Bronchial epithelial cell (primary cell): ENCODE measurements around the gene MC2R. TPM values are rescaled to one million over a fixed set of nuclear protein-coding genes. Genes with fewer than 3 reads are reported as not detected.
"Not testable (repeated sequence)": the region's sequence is repeated elsewhere in the genome, so short reads cannot be mapped to it uniquely, and the experiment has no call there.

Experiments used
- DNase-seq: peaks from one replicate; pipeline ENCODE4 v3.0.0-alpha.2; 2010; ENCODE audit warnings: low read depth
- FAIRE-seq: peaks from 2 replicates; lab custom pipeline; 2011; peaks lifted over from hg19 to GRCh38; lab: Jason Lieb, UNC
- H3K27me3 ChIP-seq: 2 replicates; pipeline ENCODE4 v1.5.1; 2011; ENCODE audit warnings: low read length; ENCODE audit not compliant: control insufficient read depth, insufficient read depth
- H3K36me3 ChIP-seq: 2 replicates; pipeline ENCODE4 v1.5.1; 2011; ENCODE audit warnings: low read length; ENCODE audit not compliant: control insufficient read depth, insufficient read depth
- H3K4me3 ChIP-seq: 2 replicates; pipeline ENCODE4 v1.5.1; 2011; ENCODE audit warnings: mild to moderate bottlenecking, low read depth, low read length, control low read depth
- CTCF ChIP-seq: IDR thresholded peaks from 2 replicates; pipeline ENCODE4 v1.5.1; 2011; ENCODE audit warnings: mild to moderate bottlenecking, moderate library complexity, low read length, control low read depth, inconsistent platforms; ENCODE audit not compliant: insufficient read depth, severe bottlenecking
- total RNA-seq: library from RNA; depleted of rRNA; stranded (reverse); fragments of >200 nt; gene quantifications from 2 replicates; pipeline ENCODE4 v1.2.1, GENCODE V29; 2014

Gene MC2R
- total RNA-seq, 1 donor from 2014 or later, result not detected

GRCh38 chr18:13871701-13872100, 43.6 kb downstream of the MC2R start:
- no peak for DNase-seq
- Histone ChIP-seq H3K36me3 (no peaks in the 10 kb centered on the region), H3K4me3 (no peak overlapping the region), H3K27me3 (no peaks in the 10 kb centered on the region)
- FAIRE-seq, result no peak
- no peak for TF ChIP-seq CTCF

DNA sequence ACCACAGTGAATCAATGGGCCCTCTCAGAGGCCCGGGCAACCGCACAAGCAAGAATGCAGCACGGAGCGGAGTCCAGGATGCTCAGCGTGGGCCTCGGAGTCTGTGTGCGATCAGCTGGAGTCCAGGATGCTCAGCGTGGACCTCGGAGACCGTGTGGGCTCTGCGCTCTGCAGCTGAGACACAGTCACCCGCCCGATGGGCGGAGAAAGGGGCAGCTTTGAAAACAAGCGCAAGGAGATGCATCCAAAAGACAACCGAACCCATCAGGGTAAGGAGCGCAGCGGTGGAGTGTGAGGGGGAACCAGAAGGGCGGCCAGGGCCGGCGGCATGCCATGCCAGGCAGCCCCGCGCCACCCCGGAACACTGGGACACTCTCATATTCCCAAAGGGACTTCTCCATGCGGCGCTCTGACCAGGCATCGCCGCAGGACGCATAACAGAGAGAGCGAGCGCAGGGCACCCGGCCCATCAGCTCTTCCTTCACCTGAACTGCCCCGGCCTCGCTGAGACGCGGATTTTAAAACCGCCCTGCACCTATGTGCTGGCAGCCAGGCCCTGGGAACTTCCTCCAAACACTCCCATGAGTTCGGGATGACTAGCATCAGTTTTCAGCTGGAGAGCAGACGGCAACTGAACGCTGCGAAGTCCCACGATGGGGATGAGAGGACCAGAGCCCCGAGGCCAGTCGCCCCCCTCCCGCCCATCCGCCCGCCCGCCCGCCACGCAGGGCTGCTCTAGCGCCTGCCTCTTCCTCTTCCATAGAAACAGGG, 46.6 kb downstream of the MC2R start:
- FAIRE-seq, result no peak
- Histone ChIP-seq H3K27me3 (no peaks in the 10 kb centered on the region), H3K36me3 (no peaks in the 10 kb centered on the region), H3K4me3 (no peak overlapping the region)
- no peak for DNase-seq
- no peak for TF ChIP-seq CTCF

- not testable (repeated sequence) for FAIRE-seq, DNase-seq, H3K4me3 ChIP-seq, H3K36me3 ChIP-seq, H3K27me3 ChIP-seq
Observed at GRCh38 chr18:13862898-13863297, 52.4 kb downstream of the MC2R start.

DNA sequence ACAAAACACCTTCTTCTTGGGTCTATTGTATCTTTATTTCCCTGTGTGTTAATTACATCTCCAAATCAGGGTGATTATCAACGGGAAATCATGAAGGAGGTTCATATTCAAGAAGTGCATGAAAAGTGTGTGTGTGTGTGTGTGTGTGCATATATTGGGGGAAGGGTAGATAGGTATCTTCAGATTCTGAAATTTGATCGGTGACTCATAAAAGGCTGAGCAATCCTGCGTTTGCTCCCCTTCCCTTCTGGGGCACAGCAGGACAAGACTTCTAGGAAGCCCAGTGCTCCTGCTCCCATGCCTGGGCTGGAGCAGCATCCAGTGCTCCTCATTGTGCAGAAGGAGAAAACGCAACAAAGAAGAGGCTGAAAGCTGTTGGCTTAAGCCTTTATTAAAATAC, 65.5 kb downstream of the MC2R start:
- no peak for TF ChIP-seq CTCF
- FAIRE-seq (no peak), DNase-seq (no peak)
- no peaks in the 10 kb centered on the region for H3K36me3 ChIP-seq
- H3K4me3 ChIP-seq, result no peak overlapping the region
- no peaks in the 10 kb centered on the region for H3K27me3 ChIP-seq

GRCh38 chr18:13836559-13836958, 78.8 kb downstream of the MC2R start:
- Histone ChIP-seq H3K36me3 (no peaks in the 10 kb centered on the region), H3K27me3 (no peaks in the 10 kb centered on the region), H3K4me3 (no peak overlapping the region)
- no peak for TF ChIP-seq CTCF
- DNase-seq (no peak), FAIRE-seq (no peak)

DNA sequence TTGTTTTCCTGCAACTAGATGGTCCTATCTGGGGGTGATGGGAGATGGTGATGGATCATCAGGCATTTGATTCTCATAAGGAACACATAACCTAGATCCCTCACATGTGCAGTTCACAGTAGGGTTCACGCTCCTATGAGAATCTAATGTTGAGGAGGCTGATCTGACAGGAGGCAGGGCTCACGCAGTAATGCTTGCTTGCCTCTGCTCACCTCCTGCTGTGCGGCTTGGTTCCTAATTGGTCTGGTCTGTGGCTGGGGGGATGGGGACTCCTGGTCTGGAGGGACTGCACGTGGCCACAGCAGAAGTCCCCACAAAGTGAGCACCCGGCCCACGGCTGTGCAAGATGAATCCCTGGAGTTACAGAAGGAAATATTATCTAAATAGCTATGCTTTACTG, 80.1 kb downstream of the MC2R start:
- FAIRE-seq, result no peak
- no peak for TF ChIP-seq CTCF
- no peaks in the 10 kb centered on the region for H3K27me3 ChIP-seq

More for the DNA sequence above, 80.1 kb downstream of the MC2R start:
- no peak overlapping the region for H3K4me3 ChIP-seq
- no peak for DNase-seq
- no peaks in the 10 kb centered on the region for H3K36me3 ChIP-seq
